ENCODE measurements around the gene ANAPC2.
A peak's percentile ranks its signal among the peaks of the same experiment; 100 is the strongest.

The ANAPC2 gene

DNA sequence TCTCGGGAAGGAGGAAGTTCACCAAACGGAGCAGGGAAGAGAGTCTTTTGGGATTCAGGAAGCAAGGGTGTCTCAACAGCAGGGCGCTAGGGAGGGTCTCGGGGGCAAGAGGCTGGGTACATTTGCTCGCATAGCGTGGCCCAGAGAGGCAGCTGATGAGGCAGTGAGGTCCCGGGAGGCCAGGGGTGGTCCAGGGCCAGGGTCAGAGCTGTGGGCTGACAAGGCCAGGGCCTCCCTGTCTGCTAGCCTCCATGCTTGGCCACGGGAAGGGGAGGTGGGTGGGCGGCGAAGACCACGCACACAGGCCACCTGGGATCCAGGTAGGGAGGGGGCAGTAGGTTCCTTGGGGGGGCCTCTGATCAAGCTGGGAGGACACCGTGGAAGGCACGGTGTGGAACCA is 23.2 kb upstream of the ANAPC2 start:
- peaks cover 1 to 4% of the 10 kb centered on the region in 2 donors for H3K4me1 ChIP-seq (ENCODE audit: control insufficient read depth in 2 of 2, insufficient read depth in 1 of 2, low read depth in 1 of 2, low read length in 2 of 2)
- H2AK5ac ChIP-seq (ENCODE audit: low read depth, low read length) = no peak overlapping the region
- no peak overlapping the region for H3K14ac ChIP-seq (ENCODE audit: low read length)
- peaks cover 11% of the 10 kb centered on the region for H3K79me1 ChIP-seq (ENCODE audit: low read depth, low read length)
- H2BK5ac ChIP-seq (ENCODE audit: low read length) = no peak overlapping the region
- H4K8ac ChIP-seq (ENCODE audit: low read depth, low read length) = no peak overlapping the region
- H3K4ac ChIP-seq (ENCODE audit: low read length) = no peak overlapping the region
- peaks cover 0 to 1% of the 10 kb centered on the region in 2 donors for H3K9me3 ChIP-seq (replicated peaks in 1 of 2; ENCODE audit: control insufficient read depth in 2 of 2, insufficient read depth in 1 of 2, low read depth in 1 of 2, low read length in 2 of 2)
- no peak overlapping the region for H2BK120ac ChIP-seq (ENCODE audit: low read depth, low read length)
- H3K23ac ChIP-seq (ENCODE audit: low read depth, low read length, poor library complexity) = peak overlapping the region; percentile 73
- no peak overlapping the region for H3K18ac ChIP-seq (ENCODE audit: low read length)
- peaks cover 26 to 78% of the 10 kb centered on the region in 2 donors for H3K36me3 ChIP-seq (replicated peaks in 1 of 2; ENCODE audit: control insufficient read depth in 2 of 2, insufficient read depth in 2 of 2, low read length in 2 of 2)
- no peak for DNase-seq (ENCODE audit: low spot score)
- WGBS, 2 donors (ENCODE audit: extremely low coverage in 2 of 2, insufficient read length in 2 of 2, insufficient replicate concordance in 1 of 2) = no CpG with 5 or more reads among the region's 13 CpGs
- no peak overlapping the region for H3K27ac ChIP-seq (replicated peaks; ENCODE audit: low read length)
- no peak overlapping the region for H3K4me2 ChIP-seq (ENCODE audit: insufficient read depth, low read length, poor library complexity, severe bottlenecking)
- no peak overlapping the region for H2BK12ac ChIP-seq (ENCODE audit: low read length)
- H4K91ac ChIP-seq (ENCODE audit: low read depth, low read length, poor library complexity) = no peak overlapping the region
- H2AFZ ChIP-seq (ENCODE audit: low read length) = no peak overlapping the region
- H2BK15ac ChIP-seq (ENCODE audit: low read length) = no peak overlapping the region
- H3K9ac ChIP-seq (ENCODE audit: low read depth, low read length, poor library complexity) = peak overlapping the region; percentile 21
- H3K4me3 ChIP-seq (ENCODE audit: low read length in 2 of 2) = no peak overlapping the region
- H3K27me3 ChIP-seq (ENCODE audit: control insufficient read depth in 3 of 3, insufficient read depth in 3 of 3, low read depth in 1 of 3, low read length in 3 of 3) = no peaks in the 10 kb centered on the region

DNA sequence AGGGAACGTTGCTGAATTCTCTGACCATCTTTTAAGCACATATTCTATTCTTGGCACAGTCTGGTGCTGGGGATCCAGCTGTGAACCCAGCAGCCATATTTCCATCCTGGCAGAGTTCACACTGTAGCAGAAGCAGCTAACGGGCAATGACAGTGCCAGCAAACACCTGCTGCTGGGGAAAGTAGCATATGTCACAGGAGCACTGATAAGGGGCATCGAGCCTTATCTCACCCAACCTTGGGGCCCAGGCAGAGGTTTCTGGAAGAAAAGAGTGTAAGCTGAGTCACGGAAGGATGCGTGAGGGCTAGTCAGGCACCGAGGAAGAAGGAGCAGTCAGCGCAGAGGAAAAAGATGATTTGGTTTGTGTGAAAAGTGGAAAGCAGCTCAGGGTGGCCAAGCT is 18.2 kb upstream of the ANAPC2 start:
- DNase-seq (ENCODE audit: low spot score) = no peak
- H4K91ac ChIP-seq (ENCODE audit: low read depth, low read length, poor library complexity) = no peak overlapping the region
- H3K18ac ChIP-seq (ENCODE audit: low read length) = no peak overlapping the region
- no CpG with 5 or more reads among the region's 7 CpGs for WGBS, 2 donors (ENCODE audit: extremely low coverage in 2 of 2, insufficient read length in 2 of 2, insufficient replicate concordance in 1 of 2)
- H3K4me3 ChIP-seq (ENCODE audit: low read length in 2 of 2) = peak overlapping the region in 1 of 2 donors; percentile 99
- no peak overlapping the region for H3K14ac ChIP-seq (ENCODE audit: low read length)
- no peak overlapping the region for H4K8ac ChIP-seq (ENCODE audit: low read depth, low read length)
- peaks cover 12 to 47% of the 10 kb centered on the region in 2 donors for H3K36me3 ChIP-seq (replicated peaks in 1 of 2; ENCODE audit: control insufficient read depth in 2 of 2, insufficient read depth in 2 of 2, low read length in 2 of 2)
- no peak overlapping the region for H2BK15ac ChIP-seq (ENCODE audit: low read length)
- no peak overlapping the region for H3K23ac ChIP-seq (ENCODE audit: low read depth, low read length, poor library complexity)
- H3K4me2 ChIP-seq (ENCODE audit: insufficient read depth, low read length, poor library complexity, severe bottlenecking) = peak overlapping the region; percentile 69
- H3K4me1 ChIP-seq (ENCODE audit: control insufficient read depth in 2 of 2, insufficient read depth in 1 of 2, low read depth in 1 of 2, low read length in 2 of 2) = peaks cover 13 to 18% of the 10 kb centered on the region in 2 donors
- H2BK120ac ChIP-seq (ENCODE audit: low read depth, low read length) = no peak overlapping the region
- no peak overlapping the region for H2BK12ac ChIP-seq (ENCODE audit: low read length)
- no peaks in the 10 kb centered on the region for H3K27me3 ChIP-seq (ENCODE audit: control insufficient read depth in 3 of 3, insufficient read depth in 3 of 3, low read depth in 1 of 3, low read length in 3 of 3)
- H3K27ac ChIP-seq (replicated peaks; ENCODE audit: low read length) = no peak overlapping the region
- no peak overlapping the region for H3K9ac ChIP-seq (ENCODE audit: low read depth, low read length, poor library complexity)
- peaks cover 0 to 1% of the 10 kb centered on the region in 2 donors for H3K9me3 ChIP-seq (replicated peaks in 1 of 2; ENCODE audit: control insufficient read depth in 2 of 2, insufficient read depth in 1 of 2, low read depth in 1 of 2, low read length in 2 of 2)
- no peak overlapping the region for H3K4ac ChIP-seq (ENCODE audit: low read length)
- peaks cover 10% of the 10 kb centered on the region for H3K79me1 ChIP-seq (ENCODE audit: low read depth, low read length)
- H2AFZ ChIP-seq (ENCODE audit: low read length) = no peak overlapping the region
- H2AK5ac ChIP-seq (ENCODE audit: low read depth, low read length) = no peak overlapping the region
- no peak overlapping the region for H2BK5ac ChIP-seq (ENCODE audit: low read length)

DNA sequence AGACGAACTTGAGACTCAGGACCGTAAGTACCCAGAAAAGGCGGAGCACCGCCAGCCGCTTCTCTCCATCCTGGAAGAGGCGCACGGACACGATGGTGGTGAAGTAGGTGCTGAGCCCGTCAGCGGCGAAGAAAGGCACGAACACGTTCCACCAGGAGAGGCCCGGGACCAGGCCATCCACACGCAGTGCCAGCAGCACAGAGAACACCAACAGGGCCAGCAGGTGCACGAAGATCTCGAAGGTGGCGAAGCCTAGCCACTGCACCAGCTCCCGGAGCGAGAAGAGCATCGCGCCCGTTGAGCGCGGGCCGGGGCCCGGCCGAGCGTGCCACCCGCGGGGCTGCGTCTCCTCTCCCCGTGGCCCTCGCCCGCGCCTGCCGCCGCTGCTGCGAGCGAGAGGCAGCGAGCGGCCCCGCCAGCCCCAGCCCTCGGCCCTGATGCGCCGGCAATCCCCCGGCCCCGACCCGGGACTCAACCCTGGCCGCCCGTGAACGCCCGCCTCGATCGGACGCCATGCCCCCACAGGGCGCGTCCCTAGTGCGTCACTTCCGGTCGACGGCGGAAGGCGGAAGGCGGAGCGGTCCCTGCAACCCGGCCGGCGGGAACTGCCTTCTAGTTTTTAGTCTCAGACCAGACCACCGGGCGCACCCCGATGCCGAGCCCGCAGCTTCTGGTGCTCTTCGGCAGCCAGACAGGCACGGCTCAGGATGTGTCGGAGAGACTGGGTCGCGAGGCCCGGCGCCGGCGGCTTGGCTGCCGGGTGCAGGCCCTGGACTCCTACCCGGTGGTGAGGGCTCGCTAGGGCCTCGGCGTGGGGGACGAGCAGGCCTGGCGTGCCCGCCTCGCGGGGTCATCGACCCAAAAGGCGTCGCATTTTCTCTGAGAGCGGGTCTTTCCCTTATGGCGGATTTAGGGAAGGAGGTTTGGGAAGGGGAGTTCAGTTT is 17.0 kb upstream of the ANAPC2 start, which contains the start of the genes NDOR1 and TMEM203:
TSS of gene NDOR1 (plus strand) at position 575 of the 944 bp plus-strand sequence. CDS start at position 653, 78 bp downstream.
TSS of gene TMEM203 (minus strand) at position 523 of the 944 bp plus-strand sequence. CDS start at position 289, 234 bp downstream.
- peaks cover 10% of the 10 kb centered on the region for H3K79me1 ChIP-seq (ENCODE audit: low read depth, low read length)
- WGBS, 2 donors (ENCODE audit: extremely low coverage in 2 of 2, insufficient read length in 2 of 2, insufficient replicate concordance in 1 of 2) = no CpG with 5 or more reads among the region's 98 CpGs
- H3K4me2 ChIP-seq (ENCODE audit: insufficient read depth, low read length, poor library complexity, severe bottlenecking) = peak within 1 kb of the TSS; percentile 81
- peak within 1 kb of the TSS; percentile 92 for H3K18ac ChIP-seq (ENCODE audit: low read length)
- H3K14ac ChIP-seq (ENCODE audit: low read length) = no peak within 1 kb of the TSS
- no peaks in the 10 kb centered on the region for H3K27me3 ChIP-seq (ENCODE audit: control insufficient read depth in 3 of 3, insufficient read depth in 3 of 3, low read depth in 1 of 3, low read length in 3 of 3)
- no peak within 1 kb of the TSS for H4K8ac ChIP-seq (ENCODE audit: low read depth, low read length)
- H2BK12ac ChIP-seq (ENCODE audit: low read length) = no peak within 1 kb of the TSS
- H3K4ac ChIP-seq (ENCODE audit: low read length) = no peak within 1 kb of the TSS
- peak within 1 kb of the TSS; percentile 99 for H3K23ac ChIP-seq (ENCODE audit: low read depth, low read length, poor library complexity)
- peak within 1 kb of the TSS; percentile 88 for H2AFZ ChIP-seq (ENCODE audit: low read length)
- peak within 1 kb of the TSS; percentile 83 for H2BK5ac ChIP-seq (ENCODE audit: low read length)
- H3K36me3 ChIP-seq (replicated peaks in 1 of 2; ENCODE audit: control insufficient read depth in 2 of 2, insufficient read depth in 2 of 2, low read length in 2 of 2) = peaks cover 12 to 38% of the 10 kb centered on the region in 2 donors
- peak within 1 kb of the TSS; percentile 95 for H3K9ac ChIP-seq (ENCODE audit: low read depth, low read length, poor library complexity)
- H2BK120ac ChIP-seq (ENCODE audit: low read depth, low read length) = no peak within 1 kb of the TSS
- peaks cover 18 to 21% of the 10 kb centered on the region in 2 donors for H3K4me1 ChIP-seq (ENCODE audit: control insufficient read depth in 2 of 2, insufficient read depth in 1 of 2, low read depth in 1 of 2, low read length in 2 of 2)
- H3K4me3 ChIP-seq (ENCODE audit: low read length in 2 of 2) = peak within 1 kb of the TSS; percentile 92 to 99
- H4K91ac ChIP-seq (ENCODE audit: low read depth, low read length, poor library complexity) = no peak within 1 kb of the TSS
- peaks cover 0 to 1% of the 10 kb centered on the region in 2 donors for H3K9me3 ChIP-seq (replicated peaks in 1 of 2; ENCODE audit: control insufficient read depth in 2 of 2, insufficient read depth in 1 of 2, low read depth in 1 of 2, low read length in 2 of 2)
- no peak within 1 kb of the TSS for H2BK15ac ChIP-seq (ENCODE audit: low read length)
- DNase-seq (ENCODE audit: low spot score) = peak; percentile 86
- peak within 1 kb of the TSS; percentile 92 for H2AK5ac ChIP-seq (ENCODE audit: low read depth, low read length)
- no peak within 1 kb of the TSS for H3K27ac ChIP-seq (replicated peaks; ENCODE audit: low read length)

DNA sequence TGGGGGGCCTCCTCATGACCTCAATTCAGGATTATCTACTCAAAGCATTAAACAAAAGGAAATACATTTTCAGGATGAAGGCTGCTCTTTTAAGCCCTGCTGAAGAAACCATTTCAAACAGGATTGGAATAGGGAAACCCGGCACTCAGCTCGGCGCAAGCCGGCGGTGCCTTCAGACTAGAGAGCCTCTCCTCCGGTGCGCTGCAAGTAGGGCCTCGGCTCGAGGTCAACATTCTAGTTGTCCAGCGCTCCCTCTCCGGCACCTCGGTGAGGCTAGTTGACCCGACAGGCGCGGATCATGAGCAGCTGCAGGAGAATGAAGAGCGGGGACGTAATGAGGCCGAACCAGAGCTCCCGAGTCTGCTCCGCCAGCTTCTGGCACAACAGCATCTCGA is 16.4 kb upstream of the ANAPC2 start:
- peak overlapping the region; percentile 92 for H3K9ac ChIP-seq (ENCODE audit: low read depth, low read length, poor library complexity)
- H3K4me1 ChIP-seq (ENCODE audit: control insufficient read depth in 2 of 2, insufficient read depth in 1 of 2, low read depth in 1 of 2, low read length in 2 of 2) = peaks cover 18 to 21% of the 10 kb centered on the region in 2 donors
- H3K14ac ChIP-seq (ENCODE audit: low read length) = no peak overlapping the region
- H2AK5ac ChIP-seq (ENCODE audit: low read depth, low read length) = peak overlapping the region; percentile 92
- no peak overlapping the region for H4K8ac ChIP-seq (ENCODE audit: low read depth, low read length)
- H3K23ac ChIP-seq (ENCODE audit: low read depth, low read length, poor library complexity) = no peak overlapping the region
- H3K4ac ChIP-seq (ENCODE audit: low read length) = no peak overlapping the region
- peak overlapping the region; percentile 81 for H3K4me2 ChIP-seq (ENCODE audit: insufficient read depth, low read length, poor library complexity, severe bottlenecking)
- H3K27me3 ChIP-seq (ENCODE audit: control insufficient read depth in 3 of 3, insufficient read depth in 3 of 3, low read depth in 1 of 3, low read length in 3 of 3) = no peaks in the 10 kb centered on the region
- no peak for DNase-seq (ENCODE audit: low spot score)
- no peak overlapping the region for H2BK5ac ChIP-seq (ENCODE audit: low read length)
- no peak overlapping the region for H2BK15ac ChIP-seq (ENCODE audit: low read length)
- no peak overlapping the region for H2BK12ac ChIP-seq (ENCODE audit: low read length)
- H4K91ac ChIP-seq (ENCODE audit: low read depth, low read length, poor library complexity) = no peak overlapping the region
- H2AFZ ChIP-seq (ENCODE audit: low read length) = peak overlapping the region; percentile 88
- H2BK120ac ChIP-seq (ENCODE audit: low read depth, low read length) = no peak overlapping the region
- peaks cover 10% of the 10 kb centered on the region for H3K79me1 ChIP-seq (ENCODE audit: low read depth, low read length)
- WGBS, 2 donors (ENCODE audit: extremely low coverage in 2 of 2, insufficient read length in 2 of 2, insufficient replicate concordance in 1 of 2) = no CpG with 5 or more reads among the region's 21 CpGs
- no peak overlapping the region for H3K27ac ChIP-seq (replicated peaks; ENCODE audit: low read length)
- H3K18ac ChIP-seq (ENCODE audit: low read length) = no peak overlapping the region
- H3K9me3 ChIP-seq (replicated peaks in 1 of 2; ENCODE audit: control insufficient read depth in 2 of 2, insufficient read depth in 1 of 2, low read depth in 1 of 2, low read length in 2 of 2) = peaks cover 0 to 1% of the 10 kb centered on the region in 2 donors
- H3K4me3 ChIP-seq (ENCODE audit: low read length in 2 of 2) = peak overlapping the region; percentile 92 to 99
- H3K36me3 ChIP-seq (replicated peaks in 1 of 2; ENCODE audit: control insufficient read depth in 2 of 2, insufficient read depth in 2 of 2, low read length in 2 of 2) = peaks cover 12 to 37% of the 10 kb centered on the region in 2 donors

Data from neuronal stem cell (in vitro differentiated cells).